H1 (cell line): ENCODE measurements around the gene CENPM. TPM values are rescaled to one million over a fixed set of nuclear protein-coding genes. Genes with fewer than 3 reads are reported as not detected.

Experiments
- CTCF ChIA-PET: fragments of 300-600 bp; sonication (Branson Sonifier 250); formaldehyde crosslinking; loops from one replicate; lab custom pipeline; 2021; ENCODE audit not compliant: partially characterized antibody; lab: Charles Lee
- POLR2A ChIA-PET: fragments of 300-600 bp; sonication (Branson Sonifier 250); formaldehyde crosslinking; loops from one replicate; lab custom pipeline; 2021; ENCODE audit warnings: inconsistent platforms; ENCODE audit not compliant: partially characterized antibody; lab: Charles Lee
- DNase-seq, 2 experiments: peaks; one replicate each; pipeline versions ENCODE4 v3.0.0 to v3.0.0-alpha.2; 2010 to 2022; ENCODE audit warnings: low spot score in 2 of 2, low read depth in 1 of 2, mixed read lengths in 1 of 2
- FAIRE-seq: peaks from 2 replicates; lab custom pipeline; 2011; peaks lifted over from hg19 to GRCh38; lab: Jason Lieb, UNC
- H2AFZ ChIP-seq: 2 replicates; pipeline ENCODE4 v1.8.1; 2012; ENCODE audit warnings: low read length, inconsistent platforms
- H2AK5ac ChIP-seq: 2 replicates; pipeline ENCODE4 v1.6.1; 2013; ENCODE audit warnings: low read depth, low read length
- H2BK120ac ChIP-seq: replicated peaks from 2 replicates; pipeline ENCODE3; 2013; ENCODE audit warnings: low read depth, low read length, inconsistent platforms
- H2BK12ac ChIP-seq: 2 replicates; pipeline ENCODE4 v1.6.1; 2013; ENCODE audit warnings: low read depth, low read length
- H2BK15ac ChIP-seq: 2 replicates; pipeline ENCODE4 v1.6.1; 2013; ENCODE audit warnings: low read length
- H2BK20ac ChIP-seq: 2 replicates; pipeline ENCODE4 v1.6.1; 2013; ENCODE audit warnings: low read length
- H2BK5ac ChIP-seq: 2 replicates; pipeline ENCODE4 v1.6.1; 2013; ENCODE audit warnings: low read depth, low read length
- H3K14ac ChIP-seq: 2 replicates; pipeline ENCODE4 v1.6.1; 2013; ENCODE audit warnings: inconsistent platforms; ENCODE audit not compliant: insufficient read length
- H3K18ac ChIP-seq: 2 replicates; pipeline ENCODE4 v1.6.1; 2013; ENCODE audit warnings: low read length; ENCODE audit errors: extremely low read depth
- H3K23ac ChIP-seq: 2 replicates; pipeline ENCODE4 v1.6.1; 2013; ENCODE audit warnings: inconsistent platforms; ENCODE audit not compliant: insufficient read length
- H3K23me2 ChIP-seq: 2 replicates; pipeline ENCODE4 v1.6.1; 2013; ENCODE audit warnings: low read depth, low read length
- H3K27ac ChIP-seq: 2 replicates; pipeline ENCODE4 v1.6.1; 2011; ENCODE audit warnings: low read depth, low read length, inconsistent platforms
- H3K27me3 ChIP-seq, 4 experiments: replicated peaks in 1 of 4; 1 replicate in 1 of 4; 2 replicates in 3 of 4; pipeline versions ENCODE4 v1.6.1 to v1.8.1; 2011 to 2013; ENCODE audit warnings: low read length in 3 of 4, mild to moderate bottlenecking in 3 of 4, inconsistent platforms in 2 of 4, mixed read lengths in 2 of 4, moderate library complexity in 1 of 4; ENCODE audit not compliant: control insufficient read depth in 3 of 4, insufficient read depth in 3 of 4; ENCODE audit errors: extremely low read depth in 1 of 4
- H3K36me3 ChIP-seq, 4 experiments: 2 replicates each; pipeline versions ENCODE4 v1.6.1 to v1.8.1; 2011 to 2013; ENCODE audit warnings: mild to moderate bottlenecking in 4 of 4, low read length in 3 of 4, moderate library complexity in 2 of 4, control low read depth in 1 of 4, inconsistent platforms in 1 of 4; ENCODE audit not compliant: insufficient read depth in 4 of 4, control insufficient read depth in 2 of 4
- H3K4ac ChIP-seq: replicated peaks from 2 replicates; pipeline ENCODE3; 2013; ENCODE audit warnings: low read length, low read depth, mixed read lengths, inconsistent platforms; ENCODE audit not compliant: insufficient read length
- H3K4me1 ChIP-seq, 4 experiments: replicated peaks in 1 of 4; 1 replicate in 1 of 4; 2 replicates in 3 of 4; pipeline versions ENCODE4 v1.6.1 to v1.8.1; 2011 to 2013; ENCODE audit warnings: low read length in 3 of 4, inconsistent platforms in 2 of 4, mixed read lengths in 1 of 4; ENCODE audit not compliant: insufficient read depth in 4 of 4, control insufficient read depth in 3 of 4
- H3K4me2 ChIP-seq, 2 experiments: 2 replicates each; pipeline versions ENCODE4 v1.6.1 to v1.8.1; 2011 to 2013; ENCODE audit warnings: low read depth in 2 of 2, low read length in 2 of 2, control low read depth in 1 of 2, inconsistent platforms in 1 of 2, mild to moderate bottlenecking in 1 of 2; ENCODE audit not compliant: insufficient read depth in 1 of 2
- H3K4me3 ChIP-seq, 4 experiments: fragments of 200-600, 300-600 bp in 1 of 4; sonication (generic), shearing (Covaris generic), sonication (Bioruptor Twin) in 1 of 4; 2 replicates each; pipeline versions ENCODE4 v1.5.1 to v1.8.1; 2011 to 2016; ENCODE audit warnings: low read length in 4 of 4, low read depth in 3 of 4, control low read depth in 2 of 4, inconsistent platforms in 2 of 4, mild to moderate bottlenecking in 2 of 4, mixed read lengths in 1 of 4, moderate library complexity in 1 of 4; ENCODE audit not compliant: insufficient read depth in 2 of 4; ENCODE audit errors: extremely low read depth in 1 of 4
- H3K56ac ChIP-seq: replicated peaks from 2 replicates; pipeline ENCODE3; 2013; ENCODE audit warnings: low read depth, mild to moderate bottlenecking, mixed read lengths, low read length, inconsistent platforms; ENCODE audit not compliant: insufficient read length
- H3K79me1 ChIP-seq: 2 replicates; pipeline ENCODE4 v1.6.1; 2013; ENCODE audit warnings: low read depth, low read length, control low read depth
- H3K79me2 ChIP-seq, 2 experiments: 2 replicates each; pipeline versions ENCODE4 v1.6.1 to v1.8.1; 2012 to 2013; ENCODE audit warnings: low read length in 2 of 2, mild to moderate bottlenecking in 2 of 2, inconsistent platforms in 1 of 2; ENCODE audit not compliant: insufficient read depth in 2 of 2, control insufficient read depth in 1 of 2
- H3K9ac ChIP-seq, 4 experiments: replicated peaks in 1 of 4; 1 replicate in 1 of 4; 2 replicates in 3 of 4; pipeline versions ENCODE4 v1.6.1 to v1.8.1; 2011 to 2013; ENCODE audit warnings: low read depth in 3 of 4, low read length in 3 of 4, control low read depth in 2 of 4, mild to moderate bottlenecking in 2 of 4, moderate library complexity in 2 of 4, inconsistent platforms in 1 of 4; ENCODE audit errors: extremely low read depth in 1 of 4
- H3K9me3 ChIP-seq, 2 experiments: 2 replicates each; pipeline versions ENCODE4 v1.6.1 to v1.8.1; 2012 to 2013; ENCODE audit warnings: mild to moderate bottlenecking in 2 of 2, moderate library complexity in 2 of 2, control low read depth in 1 of 2, inconsistent platforms in 1 of 2, low read depth in 1 of 2, low read length in 1 of 2, mixed read lengths in 1 of 2; ENCODE audit not compliant: insufficient read depth in 2 of 2
- H4K20me1 ChIP-seq, 2 experiments: replicated peaks in 1 of 2; 2 replicates each; pipeline versions ENCODE3 to v1.8.1; 2011 to 2013; ENCODE audit warnings: inconsistent platforms in 2 of 2, low read length in 2 of 2, mild to moderate bottlenecking in 1 of 2; ENCODE audit not compliant: insufficient read depth in 2 of 2, control insufficient read depth in 1 of 2
- H4K5ac ChIP-seq: 2 replicates; pipeline ENCODE4 v1.6.1; 2013; ENCODE audit warnings: low read length, low read depth, mixed read lengths, inconsistent platforms; ENCODE audit not compliant: insufficient read length
- H4K8ac ChIP-seq: 2 replicates; pipeline ENCODE4 v1.8.0; 2013; ENCODE audit warnings: mild to moderate bottlenecking, moderate library complexity, low read length, inconsistent platforms; ENCODE audit not compliant: insufficient read depth; ENCODE audit errors: extremely low read depth
- H4K91ac ChIP-seq: replicated peaks from 2 replicates; pipeline ENCODE3; 2013; ENCODE audit warnings: low read length, mixed read lengths, inconsistent platforms; ENCODE audit not compliant: insufficient read length
- ATF2 ChIP-seq: IDR thresholded peaks from 2 replicates; pipeline ENCODE4 v1.6.1; 2012; ENCODE audit warnings: low read length, inconsistent platforms
- CEBPB ChIP-seq: IDR thresholded peaks from 2 replicates; pipeline ENCODE4 v1.6.1; 2012; ENCODE audit warnings: low read depth, low read length
- EGR1 ChIP-seq: IDR thresholded peaks from 2 replicates; pipeline ENCODE4 v1.6.1; 2011; ENCODE audit warnings: low read depth, low read length, borderline replicate concordance
- HDAC2 ChIP-seq, 2 experiments: fragments of 300-600 bp in 1 of 2; sonication (generic) in 1 of 2; IDR thresholded peaks; 2 replicates each; pipeline ENCODE4 v1.6.1; 2011 to 2012; ENCODE audit warnings: low read depth in 2 of 2, low read length in 2 of 2, mild to moderate bottlenecking in 2 of 2, moderate library complexity in 2 of 2, borderline replicate concordance in 1 of 2, inconsistent platforms in 1 of 2
- JUN ChIP-seq: IDR thresholded peaks from 2 replicates; pipeline ENCODE4 v1.6.1; 2011; ENCODE audit warnings: low read depth, mild to moderate bottlenecking, improper control_type of control experiment, low read length
- KDM5A ChIP-seq: fragments of 200-600 bp; IDR thresholded peaks from 2 replicates; pipeline ENCODE4 v1.7.1; 2012; ENCODE audit warnings: mild to moderate bottlenecking, low read length, inconsistent platforms, mixed read lengths
- NRF1 ChIP-seq: IDR thresholded peaks from 2 replicates; pipeline ENCODE4 v1.6.1; 2011; ENCODE audit warnings: mild to moderate bottlenecking, low read depth, low read length, improper control_type of control experiment
- RNF2 ChIP-seq: fragments of 200-900, 300-1000 bp; sonication (generic); IDR thresholded peaks from 2 replicates; pipeline ENCODE4 v1.7.1; 2016; ENCODE audit warnings: borderline replicate concordance, low read depth, mild to moderate bottlenecking, antibody characterized with exemption, low read length; ENCODE audit not compliant: poor library complexity, severe bottlenecking; ENCODE audit errors: missing control alignments
- RXRA ChIP-seq: IDR thresholded peaks from 2 replicates; pipeline ENCODE4 v1.6.1; 2011; ENCODE audit warnings: low read depth, mild to moderate bottlenecking, low read length, moderate library complexity; ENCODE audit not compliant: insufficient read depth
- SAP30 ChIP-seq: fragments of 300-600 bp; sonication (generic); IDR thresholded peaks from 2 replicates; pipeline ENCODE4 v1.7.1; 2012; ENCODE audit warnings: low read length, moderate library complexity, mild to moderate bottlenecking, inconsistent platforms; ENCODE audit not compliant: insufficient read depth, insufficient replicate concordance
- TBP ChIP-seq: IDR thresholded peaks from 2 replicates; pipeline ENCODE4 v1.6.1; 2011; ENCODE audit warnings: low read depth, low read length, improper control_type of control experiment
- TCF12 ChIP-seq: IDR thresholded peaks from 2 replicates; pipeline ENCODE4 v1.6.1; 2011; ENCODE audit warnings: low read depth, mild to moderate bottlenecking, low read length
- WGBS, 2 experiments: shearing (Covaris generic) in 1 of 2; methylation state at CpG; one replicate each; pipeline versions ENCODE4 v1.1.6 to v1.1.7; 2013 to 2015; ENCODE audit warnings: low lambda C conversion rate in 2 of 2, mixed read lengths in 2 of 2, inconsistent platforms in 1 of 2, low coverage in 1 of 2, missing lambda C conversion rate in 1 of 2; ENCODE audit not compliant: insufficient replicate concordance in 2 of 2, insufficient coverage in 1 of 2, insufficient read length in 1 of 2; ENCODE audit errors: extremely low coverage in 1 of 2, missing lambda C conversion rate in 1 of 2; 5-methylcytosine and 5-hydroxymethylcytosine counted together
- polyA plus RNA-seq, 7 experiments: library from polyadenylated mRNA; depleted of rRNA in 3 of 7; stranded (reverse) in 5 of 7; unstranded in 2 of 7; fragments of >200 nt in 5 of 7; fragments of 200-250 nt in 2 of 7; gene quantifications; 1 replicate in 5 of 7; 2 replicates in 1 of 7; 4 replicates in 1 of 7; pipeline versions ENCODE4 v1.2.1 to v1.2.3, GENCODE V29; 2011 to 2013; ENCODE audit warnings: missing spikeins in 2 of 7, mixed read lengths in 2 of 7
- total RNA-seq: library from RNA; stranded (reverse); fragmentation: NEBNext Ultra II Directional; extraction: Animal tissue kit (Norgen Biotek cat#: 25700); gene quantifications from 2 replicates; pipeline ENCODE4 v1.2.1, GENCODE V29; 2021

The CENPM gene
- total and polyA plus RNA-seq, 2 of the 8 experiments (the other 6 are each of a cell fraction or from before 2014, with no cell fraction given): 32.0 to 80.4 TPM

- POLR2A ChIA-PET: interaction anchor here (0.8 to 3.0 kb wide), 4 partner anchors 10 to 14 kb away, joined by 3 to 17 read pairs (median 5); partner anchors contain the start of genes CENPM and TNFRSF13C
- no peaks in the 10 kb centered on the region; a peak in 2 of 7 replicates for H3K27me3 ChIP-seq
- TF ChIP-seq NRF1 (no peak), CEBPB (no peak), JUN (no peak), TBP (no peak), RNF2 (no peak), SAP30 (no peak), HDAC2 (IDR thresholded peaks at IDR 0.05; ENCODE audit: borderline replicate concordance in 1 of 2, low read depth in 2 of 2, low read length in 2 of 2) (no peak), ATF2 (no peak), EGR1 (no peak), TCF12 (no peak), KDM5A (no peak), RXRA (no peak)
Observed at GRCh38 chr22:41936894-41937169, 10.1 kb downstream of the CENPM start.

More at GRCh38 chr22:41936894-41937169, 10.1 kb downstream of the CENPM start:
- no peak overlapping the region for H3K18ac ChIP-seq
- H3K79me2 ChIP-seq: no peaks in the 10 kb centered on the region
- H4K20me1 ChIP-seq: peaks cover 21 to 24% of the 10 kb centered on the region in 2 experiments
- H2BK20ac ChIP-seq: no peak overlapping the region
- no peaks in the 10 kb centered on the region for H3K23me2 ChIP-seq
- peaks cover 0 to 2% (median 0%) of the 10 kb centered on the region in 4 experiments; a peak in 3 of 7 replicates for H3K4me1 ChIP-seq
- H4K91ac ChIP-seq: no peak overlapping the region
- H3K36me3 ChIP-seq: peaks cover 10 to 27% (median 19%) of the 10 kb centered on the region in 4 experiments
- no peak overlapping the region for H3K4me2 ChIP-seq
- no peak overlapping the region for H3K14ac ChIP-seq
- 100% methylated on average over 1 of the region's 2 CpGs; no CpG with 5 or more reads in 1 of the 2 experiments for WGBS, 2 experiments
- DNase-seq (no peak), FAIRE-seq (no peak)
- H3K23ac ChIP-seq: no peak overlapping the region
- no peaks in the 10 kb centered on the region for H3K9me3 ChIP-seq
- CTCF ChIA-PET: interaction anchor here (0.6 to 6.3 kb wide), 5 partner anchors 10 to 47 kb away, joined by 3 to 77 read pairs (median 5); partner anchors contain the start of genes CENPM and TNFRSF13C
- H3K56ac ChIP-seq: no peak overlapping the region
- H2AFZ ChIP-seq: no peak overlapping the region
- no peak overlapping the region for H4K5ac ChIP-seq
- no peak overlapping the region for H3K27ac ChIP-seq
- H4K8ac ChIP-seq: no peak overlapping the region
- no peak overlapping the region for H2BK15ac ChIP-seq
- no peak overlapping the region for H3K4ac ChIP-seq
- H3K79me1 ChIP-seq: peaks cover 5% of the 10 kb centered on the region
- H3K9ac ChIP-seq: no peak overlapping the region
- H2BK12ac ChIP-seq: no peak overlapping the region
- no peak overlapping the region for H3K4me3 ChIP-seq
- no peak overlapping the region for H2AK5ac ChIP-seq
- H2BK5ac ChIP-seq: no peak overlapping the region
- H2BK120ac ChIP-seq: no peak overlapping the region
